Activated CD4-positive, alpha-beta T cell treated with anti-CD3 and anti-CD28 coated beads for 36 hours (primary cell): ENCODE data around the gene MFSD2A. TPM values are rescaled to one million over a fixed set of nuclear protein-coding genes. Genes with fewer than 3 reads are reported as not detected.

Source experiments
- ATAC-seq: fragments of 200-7000 bp; cut with Tn5 transposase; one replicate; pipeline ENCODE4 v1.10.0; 2021; ENCODE audit warnings: mild to moderate bottlenecking, moderate library complexity
- CTCF ChIA-PET: fragments of 350-600 bp; sonication (Branson Sonifier 250); formaldehyde crosslinking; loops from one replicate; lab custom pipeline; 2021; ENCODE audit warnings: antibody characterized with exemption; lab: Charles Lee
- POLR2A ChIA-PET: fragments of 350-600 bp; sonication (Branson Sonifier 250); formaldehyde crosslinking; loops from one replicate; lab custom pipeline; 2021; ENCODE audit warnings: antibody characterized with exemption, inconsistent platforms; lab: Charles Lee
- DNase-seq: peaks from one replicate; pipeline ENCODE4 v3.0.0-alpha.2; 2020
- H3K27ac Mint-ChIP-seq: one replicate; pipeline ENCODE4 v1.8.0; 2021; ENCODE audit warnings: mixed read lengths
- H3K27me3 Mint-ChIP-seq: one replicate; pipeline ENCODE4 v1.8.0; 2021; ENCODE audit warnings: mixed read lengths
- H3K36me3 Mint-ChIP-seq: one replicate; pipeline ENCODE4 v1.8.0; 2021; ENCODE audit warnings: low read depth, mixed read lengths
- H3K4me1 Mint-ChIP-seq: one replicate; pipeline ENCODE4 v1.8.0; 2021; ENCODE audit warnings: mixed read lengths
- H3K4me3 Mint-ChIP-seq: one replicate; pipeline ENCODE4 v1.8.0; 2021; ENCODE audit warnings: mild to moderate bottlenecking, moderate library complexity, mixed read lengths
- H3K9me3 Mint-ChIP-seq: one replicate; pipeline ENCODE4 v1.8.0; 2021; ENCODE audit warnings: low read depth, mixed read lengths
- intact Hi-C, 2 experiments: fragments of 100-400 bp; cut with DNase I in 1 of 2; cut with micrococcal nuclease in 1 of 2; formaldehyde crosslinking; loops; one replicate each; pipeline versions ENCODE4 v1.14.2 to v1.15.1; 2022 to 2024; cut with DNase I, micrococcal nuclease
- total RNA-seq, 2 experiments: library from RNA; stranded (reverse); gene quantifications; one replicate each; pipeline ENCODE4 v1.2.3, GENCODE V29; 2021

The MFSD2A gene
- total RNA-seq, 2 experiments from 2014 or later: 8.8 to 12.8 TPM

GRCh38 chr1:39925721-39926342 lies 29.1 kb upstream of the MFSD2A start:
- no peak for ATAC-seq
- ChIA-PET POLR2A (interaction anchor here (0.6 kb wide), 2 partner anchors 16 to 88 kb away, joined by 4 to 7 read pairs; no protein-coding TSS in a partner anchor), CTCF (interaction anchor here (0.5 to 1.6 kb wide), 8 partner anchors 11 to 126 kb away, joined by 3 to 7 read pairs (median 3); no protein-coding TSS in a partner anchor)

GRCh38 chr1:39926343-39926793 lies 28.6 kb upstream of the MFSD2A start:
- H3K27me3 Mint-ChIP-seq: peaks cover 4% of the 10 kb centered on the region
- no peak overlapping the region for H3K27ac Mint-ChIP-seq
- DNase-seq (no peak), ATAC-seq (no peak)
- intact Hi-C loops: no loop called here
- no peaks in the 10 kb centered on the region for H3K36me3 Mint-ChIP-seq
- no peaks in the 10 kb centered on the region for H3K9me3 Mint-ChIP-seq
- ChIA-PET CTCF (interaction anchor here (0.5 to 1.6 kb wide), 5 partner anchors 24 to 109 kb away, joined by 3 to 7 read pairs (median 3); no protein-coding TSS in a partner anchor), POLR2A (interaction anchor here (0.6 kb wide), 1 partner anchor 16 kb away, joined by 4 read pairs; no protein-coding TSS in a partner anchor)
- no peak overlapping the region for H3K4me3 Mint-ChIP-seq
- no peaks in the 10 kb centered on the region for H3K4me1 Mint-ChIP-seq

More at GRCh38 chr1:39925721-39926342, 29.1 kb upstream of the MFSD2A start:
- no peaks in the 10 kb centered on the region for H3K4me1 Mint-ChIP-seq
- no peaks in the 10 kb centered on the region for H3K36me3 Mint-ChIP-seq
- H3K9me3 Mint-ChIP-seq: no peaks in the 10 kb centered on the region
- no peak overlapping the region for H3K27ac Mint-ChIP-seq
- DNase-seq: no peak
- peaks cover 4% of the 10 kb centered on the region for H3K27me3 Mint-ChIP-seq
- H3K4me3 Mint-ChIP-seq: no peak overlapping the region
- intact Hi-C loops: no loop called here

GRCh38 chr1:39926820-39927219 lies 28.1 kb upstream of the MFSD2A start:
- H3K4me1 Mint-ChIP-seq: no peaks in the 10 kb centered on the region
- ChIA-PET POLR2A (no interaction called here), CTCF (interaction anchor here (0.6 to 1.6 kb wide), 2 partner anchors 45 to 47 kb away, joined by 4 to 7 read pairs; no protein-coding TSS in a partner anchor)
- intact Hi-C loops: no loop called here
- no peak overlapping the region for H3K27ac Mint-ChIP-seq
- H3K36me3 Mint-ChIP-seq: no peaks in the 10 kb centered on the region
- peaks cover 4% of the 10 kb centered on the region for H3K27me3 Mint-ChIP-seq
- ATAC-seq (no peak), DNase-seq (no peak)
- no peaks in the 10 kb centered on the region for H3K9me3 Mint-ChIP-seq
- no peak overlapping the region for H3K4me3 Mint-ChIP-seq

GRCh38 chr1:39927538-39927937 lies 27.4 kb upstream of the MFSD2A start:
- H3K27me3 Mint-ChIP-seq: peaks cover 3% of the 10 kb centered on the region
- ATAC-seq: no peak
- intact Hi-C loops: no loop called here
- DNase-seq: no peak
- ChIA-PET CTCF (no interaction called here), POLR2A (no interaction called here)
- H3K4me3 Mint-ChIP-seq: no peak overlapping the region
- no peaks in the 10 kb centered on the region for H3K9me3 Mint-ChIP-seq
- H3K4me1 Mint-ChIP-seq: no peaks in the 10 kb centered on the region
- no peak overlapping the region for H3K27ac Mint-ChIP-seq
- no peaks in the 10 kb centered on the region for H3K36me3 Mint-ChIP-seq

- Mint-ChIP-seq H3K4me1 (no peaks in the 10 kb centered on the region), H3K9me3 (no peaks in the 10 kb centered on the region), H3K36me3 (no peaks in the 10 kb centered on the region), H3K4me3 (no peak overlapping the region), H3K27me3 (peaks cover 2% of the 10 kb centered on the region), H3K27ac (no peak overlapping the region)
- CTCF ChIA-PET: interaction anchor here (0.6 to 1.4 kb wide), 3 partner anchors 9 to 68 kb away, joined by 3 to 4 read pairs (median 3); no protein-coding TSS in a partner anchor
- POLR2A ChIA-PET: no interaction called here
- intact Hi-C loops: no loop called here
- ATAC-seq (no peak), DNase-seq (no peak)
Measured at GRCh38 chr1:39928809-39929587, 25.9 kb upstream of the MFSD2A start.

- H3K27ac Mint-ChIP-seq: no peak overlapping the region
- no peaks in the 10 kb centered on the region for H3K4me1 Mint-ChIP-seq
- ATAC-seq: no peak
- no peak for DNase-seq
- intact Hi-C loops: no loop called here
- CTCF ChIA-PET: interaction anchor here (0.9 to 1.7 kb wide), 5 partner anchors 12 to 37 kb away, joined by 3 to 4 read pairs (median 3); no protein-coding TSS in a partner anchor
- no peaks in the 10 kb centered on the region for H3K9me3 Mint-ChIP-seq
- H3K27me3 Mint-ChIP-seq: peaks cover 2% of the 10 kb centered on the region
- H3K4me3 Mint-ChIP-seq: no peak overlapping the region
- POLR2A ChIA-PET: no interaction called here
- no peaks in the 10 kb centered on the region for H3K36me3 Mint-ChIP-seq
Measured at GRCh38 chr1:39933956-39934941, 20.7 kb upstream of the MFSD2A start.

GRCh38 chr1:39936724-39937491 lies 18.0 kb upstream of the MFSD2A start:
- Mint-ChIP-seq H3K4me1 (no peaks in the 10 kb centered on the region), H3K36me3 (no peaks in the 10 kb centered on the region), H3K9me3 (no peaks in the 10 kb centered on the region), H3K27ac (no peak overlapping the region), H3K4me3 (no peak overlapping the region), H3K27me3 (no peaks in the 10 kb centered on the region)
- ATAC-seq (no peak), DNase-seq (no peak)
- CTCF ChIA-PET: interaction anchor here (1.0 to 1.4 kb wide), 4 partner anchors 12 to 35 kb away, joined by 3 to 6 read pairs (median 4); no protein-coding TSS in a partner anchor
- intact Hi-C loops: no loop called here
- POLR2A ChIA-PET: interaction anchor here (0.6 kb wide), 1 partner anchor 21 kb away, joined by 3 read pairs; no protein-coding TSS in a partner anchor

- no peaks in the 10 kb centered on the region for H3K36me3 Mint-ChIP-seq
- peaks cover 2% of the 10 kb centered on the region for H3K4me1 Mint-ChIP-seq
- H3K4me3 Mint-ChIP-seq: no peak overlapping the region
- ChIA-PET CTCF (interaction anchor here (0.7 to 1.5 kb wide), 3 partner anchors 19 to 127 kb away, joined by 3 to 4 read pairs (median 3); no protein-coding TSS in a partner anchor), POLR2A (no interaction called here)
- no peak overlapping the region for H3K27ac Mint-ChIP-seq
- no peaks in the 10 kb centered on the region for H3K27me3 Mint-ChIP-seq
- no peak for DNase-seq
- ATAC-seq: no peak
- no peaks in the 10 kb centered on the region for H3K9me3 Mint-ChIP-seq
- intact Hi-C loops: no loop called here
Measured at GRCh38 chr1:39938856-39939255, 16.1 kb upstream of the MFSD2A start.

- H3K36me3 Mint-ChIP-seq: no peaks in the 10 kb centered on the region
- peaks cover 6% of the 10 kb centered on the region for H3K4me1 Mint-ChIP-seq
- intact Hi-C loops: no loop called here
- no peak overlapping the region for H3K27ac Mint-ChIP-seq
- no peaks in the 10 kb centered on the region for H3K9me3 Mint-ChIP-seq
- DNase-seq (no peak), ATAC-seq (no peak)
- ChIA-PET CTCF (interaction anchor here (1.4 kb wide), 1 partner anchor 21 kb away, joined by 3 read pairs; no protein-coding TSS in a partner anchor), POLR2A (no interaction called here)
- no peaks in the 10 kb centered on the region for H3K27me3 Mint-ChIP-seq
- H3K4me3 Mint-ChIP-seq: no peak overlapping the region
Measured at GRCh38 chr1:39940253-39940652, 14.7 kb upstream of the MFSD2A start.
